HG02798 (cell line): ENCODE results near the gene MEIS1.

Source experiments
- ATAC-seq: cut with Tn5 transposase; IDR thresholded peaks from one replicate; pipeline ENCODE4 v1.9.1; 2021; ENCODE audit warnings: mild to moderate bottlenecking; ENCODE audit not compliant: unreplicated experiment, poor library complexity

Gene MEIS1

DNA sequence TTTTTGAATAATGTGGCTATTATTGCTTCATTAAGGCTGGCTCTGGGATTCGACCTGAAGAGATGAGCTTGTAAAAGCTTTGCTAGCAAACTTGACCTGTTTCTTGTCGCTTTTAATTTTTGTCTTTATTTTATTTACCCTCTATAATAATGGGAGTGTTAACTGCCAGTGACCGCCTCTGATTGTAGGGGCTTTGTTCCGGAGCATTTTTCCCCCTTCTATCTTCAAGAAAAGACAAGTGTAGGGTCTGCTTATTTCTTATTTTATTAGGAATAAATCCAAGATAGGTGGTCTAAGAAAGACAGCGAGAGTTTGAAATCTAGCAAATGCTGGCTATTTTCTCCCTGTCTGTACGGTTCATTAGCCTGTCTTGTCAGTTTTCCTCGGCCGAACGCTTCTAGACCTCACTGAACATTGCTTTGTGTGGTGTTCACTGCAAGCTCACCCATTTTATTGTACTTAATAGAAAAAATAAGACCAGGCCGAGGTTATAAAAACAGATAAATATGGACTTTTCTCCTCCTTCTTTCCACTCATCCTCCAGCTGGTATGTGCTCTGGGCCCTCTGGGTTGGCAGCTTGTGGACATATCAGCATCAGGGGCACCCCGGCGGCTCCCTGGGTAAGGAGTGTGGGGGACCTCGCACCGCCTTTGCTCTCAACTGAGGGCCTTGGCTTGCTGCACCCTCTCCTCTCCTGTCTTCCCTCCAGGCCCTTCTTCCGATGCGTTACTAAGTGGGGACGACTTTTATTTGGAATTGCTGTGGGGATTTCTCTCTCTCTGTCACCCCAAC is 8.5 kb downstream of the MEIS1 start:
- no peak for ATAC-seq

DNA sequence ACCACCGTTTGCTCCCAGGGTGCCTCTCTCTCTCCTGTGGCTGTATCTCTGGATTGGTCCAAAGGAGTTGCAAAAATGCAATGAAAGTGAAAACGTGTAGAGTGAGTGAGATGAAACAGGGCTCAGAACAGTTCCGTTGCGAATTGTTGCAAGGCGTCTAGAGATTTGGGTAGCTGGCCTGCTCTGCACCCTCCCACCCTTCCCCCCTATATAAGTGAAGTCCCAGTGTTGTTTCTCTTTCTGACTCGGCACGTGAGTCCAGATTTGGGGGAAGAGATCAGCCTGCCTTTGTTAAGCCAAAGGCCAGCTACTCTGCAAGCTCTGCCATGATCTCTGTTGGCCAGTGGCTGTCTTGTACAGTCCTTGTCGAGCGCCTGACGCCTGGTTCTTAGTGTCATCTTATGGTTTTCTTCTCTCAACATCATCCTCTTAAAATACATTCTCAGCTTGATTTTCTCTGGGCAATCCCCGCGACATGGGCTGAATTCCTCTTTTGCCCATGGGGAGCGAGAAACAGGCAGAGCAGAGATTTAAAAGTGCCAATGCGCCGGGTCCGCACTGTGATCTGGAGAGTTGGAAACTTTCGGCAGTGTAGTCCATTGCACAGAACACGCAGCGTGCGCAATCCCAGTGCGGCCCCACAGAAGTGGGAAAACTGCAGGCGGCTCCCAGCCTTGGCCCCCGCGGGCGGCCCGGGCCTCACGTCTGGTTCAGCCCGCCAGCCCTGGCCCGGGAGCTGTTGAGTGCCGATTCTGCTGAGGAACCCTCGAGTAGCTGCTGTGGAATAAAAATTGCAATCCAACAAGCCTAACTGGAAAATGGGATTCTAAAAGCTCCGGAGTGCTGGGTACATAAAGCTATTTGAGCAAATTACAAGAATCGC is 9.3 kb downstream of the MEIS1 start:
- no peak for ATAC-seq

- no peak for ATAC-seq
These were observed 10.4 kb downstream of the MEIS1 start for GRCh38 chr2:66445076-66445924.

DNA sequence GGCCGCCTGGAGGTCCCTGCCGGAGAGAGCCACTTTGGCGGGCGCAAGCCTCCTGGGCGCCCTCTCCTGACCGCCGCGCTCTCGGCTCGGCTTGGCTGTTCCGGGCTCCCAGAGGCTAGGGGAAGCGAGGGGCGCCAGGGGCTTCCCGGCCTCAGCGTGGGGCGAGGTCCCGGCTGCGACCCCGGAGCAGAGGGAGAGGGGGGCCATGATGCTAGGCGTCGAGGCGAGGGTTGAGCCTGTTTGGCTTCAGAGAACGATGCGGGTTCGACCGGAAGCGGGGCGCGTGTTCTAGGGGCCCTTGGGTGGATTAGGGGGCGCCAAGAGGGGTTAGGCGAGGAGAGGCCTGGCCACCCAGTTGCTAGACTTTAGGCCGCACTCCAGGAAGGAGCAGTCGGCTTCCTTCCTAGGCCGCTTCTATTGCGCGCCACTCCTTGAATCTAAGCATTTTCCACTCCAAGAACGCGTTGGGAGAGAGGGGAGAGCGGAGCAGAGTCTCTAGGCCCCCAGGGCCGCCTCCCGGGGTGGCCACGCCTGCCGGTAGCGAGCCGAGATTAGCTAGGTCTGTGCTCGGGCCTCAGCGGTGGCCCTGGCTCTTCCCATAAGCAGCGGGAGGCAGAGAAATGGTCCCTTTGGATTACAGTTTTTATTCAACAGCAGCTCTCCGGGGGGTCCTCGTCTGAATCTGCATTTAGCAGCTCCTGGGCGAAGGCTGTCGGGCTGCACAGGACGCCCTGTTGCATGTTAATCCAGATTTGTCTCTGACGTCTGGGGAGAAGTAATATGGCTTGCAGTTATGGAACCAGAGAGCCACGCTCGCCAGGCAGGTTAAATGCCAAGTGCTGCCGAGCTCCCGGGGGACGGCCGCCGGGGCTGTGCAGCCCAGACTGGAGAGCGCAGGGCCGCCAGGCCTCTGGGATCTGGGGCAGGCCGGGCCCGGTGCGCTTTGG is 11.3 kb downstream of the MEIS1 start:
- ATAC-seq: no peak

DNA sequence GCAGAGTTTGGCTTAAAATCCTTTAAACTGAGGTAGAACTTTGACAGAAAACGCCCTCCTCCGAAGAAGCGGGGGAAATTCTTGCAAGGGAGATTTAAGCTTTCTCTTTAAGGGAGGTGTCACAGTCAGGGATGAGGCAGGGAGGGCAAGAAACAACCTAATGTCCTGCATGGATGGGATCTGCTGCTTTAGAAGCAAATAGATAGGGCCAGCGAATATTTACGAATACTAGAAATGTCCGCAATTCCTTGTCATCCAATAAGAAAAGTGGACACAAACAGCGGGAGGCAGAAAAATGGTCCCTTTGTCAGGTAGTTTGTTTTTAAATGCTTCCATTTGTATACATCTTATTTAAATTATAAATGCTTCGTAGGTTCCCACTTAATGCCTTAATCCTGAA is 12.0 kb downstream of the MEIS1 start:
- no peak for ATAC-seq

GRCh38 chr2:66447677-66448076 is 12.8 kb downstream of the MEIS1 start:
- ATAC-seq: no peak

GRCh38 chr2:66448136-66448991 is 13.4 kb downstream of the MEIS1 start:
- no peak for ATAC-seq

- ATAC-seq: no peak
These were observed 17.3 kb downstream of the MEIS1 start for GRCh38 chr2:66452214-66452613.

DNA sequence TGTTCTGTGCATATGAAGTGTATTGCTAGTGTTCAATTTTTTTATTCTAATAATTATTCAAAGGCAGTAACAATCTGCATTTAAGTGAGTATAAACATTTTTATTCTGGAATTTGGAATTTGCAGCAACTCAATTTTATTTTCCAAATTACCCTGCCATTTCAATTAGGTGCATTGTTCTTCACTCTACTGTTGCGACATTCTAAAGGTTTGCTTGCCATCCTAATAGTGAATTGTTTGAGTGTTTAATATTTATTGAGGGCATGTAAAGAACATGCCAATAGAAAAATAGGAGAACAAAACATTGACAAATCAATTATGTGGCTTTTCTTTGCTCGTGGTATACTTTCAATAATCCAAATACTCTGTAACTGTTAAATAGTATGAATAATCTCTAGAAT is 18.0 kb downstream of the MEIS1 start:
- ATAC-seq: no peak

DNA sequence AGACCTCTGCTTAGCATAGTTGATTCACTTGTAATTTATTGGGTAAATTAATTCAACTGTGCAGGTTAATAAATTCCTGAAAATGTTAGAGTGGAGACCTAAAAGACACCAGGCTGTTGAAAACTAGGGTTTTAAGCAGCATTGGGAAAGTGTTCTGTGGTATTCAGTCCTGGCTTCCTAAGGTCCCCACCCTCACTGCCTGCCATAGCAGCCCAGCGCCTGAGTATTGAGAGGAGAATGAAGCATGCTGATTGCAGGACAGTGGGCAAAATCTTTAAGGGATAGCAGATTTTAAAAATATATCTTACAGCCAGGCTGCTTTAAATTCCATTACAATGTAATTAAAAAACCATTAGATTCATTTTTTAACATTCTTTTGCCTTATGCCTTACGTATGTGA is 20.6 kb downstream of the MEIS1 start:
- no peak for ATAC-seq

DNA sequence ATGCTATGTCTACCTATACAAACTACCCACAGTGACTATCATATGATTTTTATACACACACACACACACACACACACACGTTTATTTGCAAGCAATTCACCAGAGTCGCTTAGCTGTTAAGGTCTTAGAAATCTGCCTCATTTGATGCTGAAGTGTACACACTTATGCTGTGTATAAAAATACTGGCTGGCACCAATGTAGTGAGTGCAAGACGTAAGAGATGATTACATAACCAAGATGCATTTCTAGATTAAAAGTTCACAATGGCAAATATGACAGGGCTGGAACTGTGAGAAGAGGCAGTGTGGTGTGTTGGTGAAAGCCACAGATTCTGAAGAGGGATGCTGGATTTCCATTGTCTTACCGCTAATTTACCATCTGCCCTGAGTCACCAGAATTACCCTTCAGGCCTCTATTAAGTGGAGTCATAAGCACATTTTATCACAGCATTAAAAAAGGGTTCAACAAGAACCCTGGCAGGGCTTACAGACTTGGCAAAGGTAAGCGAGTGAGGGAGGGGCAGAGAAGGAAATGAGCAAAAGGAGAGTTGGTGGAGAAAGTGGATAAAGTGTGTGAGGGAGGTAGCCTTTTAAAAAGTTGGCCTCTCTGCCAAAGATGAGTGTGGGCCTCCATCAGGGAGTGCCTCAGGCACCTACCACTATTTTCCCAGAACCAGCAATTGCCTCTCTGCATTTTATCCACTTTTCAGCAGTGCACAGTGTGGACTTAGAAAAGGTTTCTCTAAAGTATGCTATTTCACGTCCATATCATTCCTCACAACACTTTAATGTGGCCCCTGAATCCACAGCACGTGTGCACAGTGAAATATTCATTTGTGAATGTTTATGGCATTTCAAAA is 21.5 kb downstream of the MEIS1 start:
- ATAC-seq: no peak

DNA sequence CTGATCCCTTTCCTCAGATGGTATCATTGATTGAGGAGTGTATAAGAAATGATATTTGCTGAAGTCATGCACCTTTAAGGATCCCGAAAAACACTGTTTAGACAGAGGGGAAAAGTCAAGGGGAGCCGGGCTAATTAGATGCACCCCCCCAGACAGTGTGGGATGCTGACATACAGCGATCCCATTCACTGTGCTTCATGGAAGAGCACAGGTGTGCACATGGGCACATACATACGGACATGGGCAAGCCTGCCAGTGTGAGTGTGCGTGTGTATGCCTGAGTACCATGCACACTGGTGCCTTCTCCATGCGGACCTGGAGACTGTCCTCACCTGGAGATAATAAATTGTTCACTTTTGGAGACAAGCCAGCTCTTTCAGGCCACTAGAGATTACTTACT is 22.6 kb downstream of the MEIS1 start:
- ATAC-seq: no peak

- no peak for ATAC-seq
These were observed 25.1 kb downstream of the MEIS1 start for GRCh38 chr2:66460031-66460430.

DNA sequence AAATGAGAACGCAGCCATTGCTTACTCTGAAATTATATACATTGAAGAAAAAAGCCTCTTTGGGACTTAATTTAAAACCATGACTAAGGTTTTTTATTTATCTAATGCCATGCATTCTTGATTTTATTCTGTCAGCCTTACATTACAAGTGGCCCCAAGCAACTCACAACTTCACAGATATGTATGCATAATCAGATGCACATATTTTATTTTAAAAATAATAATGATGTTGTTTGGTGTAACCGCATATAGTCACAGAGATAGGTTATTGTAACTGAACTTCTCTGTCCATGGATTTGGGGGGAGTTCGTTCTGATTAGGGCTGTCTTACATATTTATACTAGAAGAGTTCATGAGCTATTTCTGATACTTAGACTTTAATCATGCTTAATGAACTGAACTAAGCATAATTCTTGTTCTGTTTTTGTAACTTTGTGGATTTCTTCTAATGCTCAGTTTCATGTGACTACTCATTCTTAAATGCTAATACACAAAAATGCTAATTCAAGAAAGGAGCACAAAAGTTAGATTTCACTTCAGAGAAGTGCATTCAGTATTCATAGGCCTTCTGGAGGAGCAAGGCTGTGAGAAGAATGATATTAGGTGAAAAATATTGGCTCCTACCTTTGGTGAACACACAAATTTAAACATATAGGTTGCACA is 26.2 kb downstream of the MEIS1 start:
- no peak for ATAC-seq

DNA sequence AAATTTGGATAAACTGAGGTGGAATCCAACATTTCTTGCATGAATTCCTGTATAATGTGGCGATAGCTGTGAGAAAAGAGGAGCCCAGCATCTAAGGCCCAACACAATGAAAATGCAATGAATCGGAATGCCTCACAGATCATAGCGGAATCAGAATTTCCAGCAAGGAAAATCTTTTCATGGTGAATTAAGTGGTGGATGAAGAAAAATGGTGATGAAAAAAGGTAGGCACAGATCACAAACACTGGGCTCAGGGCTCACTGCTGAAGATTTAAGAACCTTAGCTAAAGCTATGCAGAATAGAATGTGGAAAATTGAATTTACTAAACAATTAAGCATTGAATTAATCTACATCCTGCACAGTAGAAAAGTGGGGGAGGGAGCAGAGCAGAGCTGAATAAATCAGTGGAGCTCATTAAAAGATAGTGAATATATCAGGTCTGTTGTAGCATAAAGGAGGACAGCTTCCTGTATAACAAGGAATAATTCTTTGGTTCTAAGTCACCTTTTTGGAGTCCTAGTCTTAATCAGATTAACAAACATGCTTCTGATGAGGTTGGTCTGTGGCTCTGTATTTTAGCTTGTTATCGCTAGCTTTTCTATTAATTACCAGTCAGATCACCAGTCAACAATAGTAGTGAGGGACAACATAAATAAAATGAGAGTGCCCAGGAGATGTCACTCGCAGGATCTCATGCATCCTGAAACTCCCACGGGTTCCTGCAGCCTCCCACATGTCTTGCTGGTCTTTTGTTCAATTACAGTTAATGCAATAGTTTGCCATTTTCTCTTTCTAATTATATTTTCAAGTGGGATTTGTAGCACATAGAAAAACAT is 27.0 kb downstream of the MEIS1 start:
- ATAC-seq: no peak

- no peak for ATAC-seq
These were observed 27.5 kb downstream of the MEIS1 start for GRCh38 chr2:66462501-66462825.
